ENCODE measurements around the gene DPH2. TPM values are rescaled to one million over a fixed set of nuclear protein-coding genes. Genes with fewer than 3 reads are reported as not detected.
A peak's percentile ranks its signal among the peaks of the same experiment; 100 is the strongest.

DPH2 gene
- total and polyA plus RNA-seq, 10 of the 15 experiments (the other 5 are each of a cell fraction or from before 2014, with no cell fraction given), result 13.1 to 82.9 (median 52.0) TPM

DNA sequence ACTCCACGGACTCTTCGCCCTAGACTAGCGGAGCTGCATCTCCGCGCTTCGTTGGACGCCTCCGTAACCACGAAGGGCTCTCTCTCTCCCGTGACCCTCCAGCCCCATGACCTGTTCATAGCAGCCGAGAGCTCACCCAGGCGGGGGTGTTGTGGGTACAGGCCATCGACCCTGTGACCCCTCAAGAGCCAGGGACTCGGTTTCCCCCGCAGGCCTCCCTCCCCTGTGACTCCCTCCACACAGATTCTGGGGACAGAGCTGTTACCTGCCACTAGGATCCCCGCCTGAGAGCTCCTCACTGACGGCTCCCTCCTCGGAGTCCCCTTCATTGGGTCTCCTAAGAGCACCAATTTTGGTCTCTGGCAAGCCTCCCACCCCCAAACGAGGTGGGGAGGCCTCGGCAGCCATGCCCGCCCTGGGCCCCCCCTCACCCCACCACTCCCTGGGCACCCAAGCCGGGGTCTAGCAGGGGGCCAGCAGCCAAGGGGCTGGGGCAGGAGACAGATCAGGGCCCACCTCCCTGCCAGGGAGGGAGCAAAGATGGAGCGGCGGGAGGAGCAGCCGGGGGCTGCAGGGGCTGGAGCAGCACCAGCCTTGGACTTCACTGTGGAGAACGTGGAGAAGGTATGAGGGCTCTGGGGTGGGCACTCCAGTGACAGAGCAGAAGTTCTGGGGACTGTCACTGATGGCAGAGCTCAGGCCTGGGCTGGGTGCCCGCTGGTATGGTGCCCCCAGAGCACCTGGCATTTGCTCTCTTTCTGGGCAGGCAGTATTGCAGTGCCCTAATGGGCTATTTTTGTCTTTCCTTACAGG, 22.5 kb upstream of the DPH2 start (continued):
- TF ChIP-seq RUNX3 (IDR thresholded peaks at IDR 0.05; ENCODE audit: low read length) (peak; percentile 28), ZNF217 (IDR thresholded peaks at IDR 0.05) (no peak), NR2F1 (conservative IDR thresholded peaks at IDR 0.05) (peak; percentile 86), SMARCA5 (IDR thresholded peaks at IDR 0.05) (0 out of 2 replicates have a peak, but pooled peaks have one; percentile 20)
- TF ChIP-seq, protein P1, sequence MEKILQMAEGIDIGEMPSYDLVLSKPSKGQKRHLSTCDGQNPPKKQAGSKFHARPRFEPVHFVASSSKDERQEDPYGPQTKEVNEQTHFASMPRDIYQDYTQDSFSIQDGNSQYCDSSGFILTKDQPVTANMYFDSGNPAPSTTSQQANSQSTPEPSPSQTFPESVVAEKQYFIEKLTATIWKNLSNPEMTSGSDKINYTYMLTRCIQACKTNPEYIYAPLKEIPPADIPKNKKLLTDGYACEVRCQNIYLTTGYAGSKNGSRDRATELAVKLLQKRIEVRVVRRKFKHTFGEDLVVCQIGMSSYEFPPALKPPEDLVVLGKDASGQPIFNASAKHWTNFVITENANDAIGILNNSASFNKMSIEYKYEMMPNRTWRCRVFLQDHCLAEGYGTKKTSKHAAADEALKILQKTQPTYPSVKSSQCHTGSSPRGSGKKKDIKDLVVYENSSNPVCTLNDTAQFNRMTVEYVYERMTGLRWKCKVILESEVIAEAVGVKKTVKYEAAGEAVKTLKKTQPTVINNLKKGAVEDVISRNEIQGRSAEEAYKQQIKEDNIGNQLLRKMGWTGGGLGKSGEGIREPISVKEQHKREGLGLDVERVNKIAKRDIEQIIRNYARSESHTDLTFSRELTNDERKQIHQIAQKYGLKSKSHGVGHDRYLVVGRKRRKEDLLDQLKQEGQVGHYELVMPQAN (conservative IDR thresholded peaks at IDR 0.05), result peak; percentile 76; the same call in 1 of the 2 replicates

DNA sequence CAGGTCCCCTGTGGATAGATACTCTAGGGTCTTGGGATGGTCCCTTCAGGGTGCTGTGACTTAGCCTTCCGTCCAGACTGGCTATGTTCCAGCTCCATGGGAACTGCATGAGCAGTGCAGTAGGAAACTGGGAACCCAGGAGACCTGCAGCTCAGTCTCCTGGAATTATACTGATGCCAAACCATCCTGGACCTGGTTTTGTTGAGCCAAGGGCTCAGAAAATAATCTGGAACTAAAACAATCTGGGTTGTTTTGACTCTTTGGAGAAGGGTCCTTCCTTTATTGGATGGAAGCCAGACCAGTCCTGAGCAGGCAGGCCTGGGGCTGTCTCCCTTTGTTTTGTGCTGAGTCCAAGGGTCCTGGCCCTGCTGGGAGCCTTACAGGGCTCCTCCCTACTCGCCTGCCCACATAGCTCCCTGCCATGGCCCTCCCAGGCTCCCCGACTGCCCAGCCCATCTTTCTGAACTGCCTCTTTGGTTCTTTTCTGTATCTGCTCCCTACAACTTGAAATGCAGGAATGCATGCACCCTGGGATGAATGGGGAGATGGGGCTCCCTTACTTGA, 21.9 kb upstream of the DPH2 start:
- intact Hi-C loops (cut with micrococcal nuclease; ENCODE audit: unreplicated experiment), result loop anchor here (2.0 to 5.0 kb wide), 4 partner anchors 27 to 297 kb away; partner anchors contain the start of genes ATP6V0B, KDM4A and ST3GAL3
- Histone ChIP-seq H3K36me3 (ENCODE audit: control insufficient read depth in 2 of 2, insufficient read depth in 2 of 2, low read length in 1 of 2) (0 out of 4 replicates have a peak, but pooled peaks cover 0 to 4% of the 10 kb centered on the region in 2 experiments), H3K27me3 (replicated peaks in 1 of 2; ENCODE audit: control insufficient read depth in 2 of 2, insufficient read depth in 2 of 2, low read length in 1 of 2) (no peaks in the 10 kb centered on the region), H3K4me3 (peak overlapping the region; percentile 94), H3K79me2 (ENCODE audit: control insufficient read depth, insufficient read depth, low read length) (peaks cover 23% of the 10 kb centered on the region), H3K27ac (ENCODE audit: control insufficient read depth, insufficient read depth) (no peak overlapping the region), H3K9me3 (replicated peaks; ENCODE audit: control insufficient read depth, insufficient read depth, low read length) (no peaks in the 10 kb centered on the region), H2AFZ (ENCODE audit: control insufficient read depth, low read depth, low read length) (no peak overlapping the region), H3K4me1 (ENCODE audit: control insufficient read depth, insufficient read depth, low read length) (peaks cover 10% of the 10 kb centered on the region), H3K4me2 (ENCODE audit: control insufficient read depth, insufficient read depth) (peak overlapping the region; percentile 98), H4K20me1 (ENCODE audit: control insufficient read depth, insufficient read depth) (no peaks in the 10 kb centered on the region), H3K9ac (ENCODE audit: control insufficient read depth, insufficient read depth, low read length) (peak overlapping the region; percentile 85)
- RAD21 ChIA-PET (ENCODE audit: unreplicated experiment), result interaction anchor here (1.7 to 2.7 kb wide), 2 partner anchors 184 to 294 kb away, joined by 7 to 11 read pairs; no protein-coding TSS in a partner anchor
- FAIRE-seq (no peak), ATAC-seq (no peak), DNase-seq (ENCODE audit: low read depth, low spot score) (no peak)
- in situ Hi-C loops (cut with MboI), result no loop called here
- SMC1A ChIA-PET (ENCODE audit: uncharacterized antibody, unreplicated experiment), result interaction anchor here (5.9 to 7.2 kb wide), 2 partner anchors 14 to 183 kb away, joined by 65 to 100 read pairs; partner anchors contain the start of gene ARTN
- no TSS peak for BruUV-seq (replicated peaks)
- 13% methylated on average over 3 of the region's 3 CpGs for WGBS (ENCODE audit: insufficient coverage, insufficient replicate concordance, low lambda C conversion rate, missing lambda C conversion rate)
- POLR2A ChIA-PET, result interaction anchor here (0.5 to 3.4 kb wide), 2 partner anchors 27 to 553 kb away, joined by 3 to 18 read pairs; partner anchors contain the start of gene ATP6V0B
- no peak for TF ChIP-seq TCF12 (IDR thresholded peaks at IDR 0.05; ENCODE audit: low read depth, low read length)
- TF ChIP-seq EZH2 (IDR thresholded peaks at IDR 0.05; ENCODE audit: borderline replicate concordance, control insufficient read depth, low read depth, low read length), result no peak
- CTCF ChIA-PET, result interaction anchor here (1.6 to 10.4 kb wide), 4 partner anchors 14 to 185 kb away, joined by 4 to 167 read pairs (median 88); partner anchors contain the start of genes ARTN and ATP6V0B

All from GM12878 (cell line).